Measurements from ENCODE around the gene NFKBIL1.

Gene NFKBIL1

DNA sequence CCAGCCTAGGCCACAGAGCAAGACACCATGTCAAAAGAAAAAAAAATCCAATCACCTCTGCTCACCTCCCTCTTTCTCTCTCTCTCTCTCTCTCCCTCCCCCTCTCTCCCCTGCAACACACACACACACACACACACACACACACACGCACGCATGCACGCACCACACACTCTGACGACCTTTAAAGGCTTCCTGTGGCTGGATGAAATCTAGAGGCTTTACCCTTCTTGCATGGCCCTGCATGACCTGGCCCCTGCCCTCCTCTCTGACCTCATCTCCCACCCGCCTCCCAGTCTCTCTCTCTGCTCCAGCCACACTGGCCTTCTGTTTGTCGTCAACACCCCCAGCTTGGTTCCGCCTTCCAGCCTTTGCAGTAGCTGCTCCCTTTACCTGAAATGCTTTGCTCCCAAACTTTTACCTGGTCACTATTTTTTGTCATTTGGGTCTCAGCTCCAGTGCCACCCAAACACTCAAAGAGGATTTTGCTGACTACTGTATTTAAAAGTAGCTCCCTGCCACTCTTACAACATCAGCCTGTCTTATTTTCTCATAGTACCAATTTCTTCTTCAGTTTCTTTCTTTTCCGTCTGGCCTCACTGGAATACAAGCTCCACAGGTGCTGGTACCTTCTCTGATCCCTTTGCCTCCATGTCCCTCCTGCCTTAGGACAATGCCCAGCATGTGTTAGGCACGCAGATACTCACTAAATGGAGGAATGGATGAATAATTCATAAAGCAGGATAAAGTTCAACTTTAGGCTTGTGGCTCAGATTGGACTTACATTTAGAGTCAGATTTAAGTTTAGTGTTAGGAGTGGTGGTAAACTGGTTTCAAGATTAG lies 20.3 kb downstream of the NFKBIL1 start:
- H3K4me1 Mint-ChIP-seq: peaks cover 86% of the 10 kb centered on the region
- H3K36me3 Mint-ChIP-seq (ENCODE audit: low read depth): peaks cover 20% of the 10 kb centered on the region
- no peaks in the 10 kb centered on the region for H3K27me3 Mint-ChIP-seq
- ATAC-seq: peak; percentile 14
- no peak for DNase-seq
- H3K4me3 Mint-ChIP-seq: peak overlapping the region; percentile 46
- peak overlapping the region; percentile 85 for H3K27ac Mint-ChIP-seq
- H3K9me3 Mint-ChIP-seq: no peaks in the 10 kb centered on the region

DNA sequence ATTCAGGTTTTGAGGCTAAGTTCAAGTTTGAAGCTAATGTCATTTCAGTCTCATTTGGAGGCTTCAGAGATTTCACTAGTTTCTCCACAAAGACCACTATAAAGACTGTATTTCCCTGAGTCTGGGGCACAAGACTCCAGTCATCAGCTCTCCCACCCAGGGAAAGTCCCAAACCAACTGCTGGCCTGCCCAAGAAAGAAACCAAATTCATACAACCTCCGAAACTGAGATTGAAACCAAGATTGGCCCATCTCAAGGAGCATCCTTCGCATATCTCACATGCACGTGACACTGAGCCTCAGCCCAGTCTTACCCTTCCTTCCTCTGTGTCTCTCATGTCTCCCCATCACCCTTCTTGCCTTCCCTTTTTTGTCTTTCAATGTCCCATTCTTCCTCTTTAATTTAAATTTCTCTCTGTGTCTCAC lies 21.1 kb downstream of the NFKBIL1 start:
- peak; percentile 69 for DNase-seq
- H3K36me3 Mint-ChIP-seq (ENCODE audit: low read depth): peaks cover 24% of the 10 kb centered on the region
- no peaks in the 10 kb centered on the region for H3K9me3 Mint-ChIP-seq
- peak overlapping the region; percentile 46 for H3K4me3 Mint-ChIP-seq
- no peaks in the 10 kb centered on the region for H3K27me3 Mint-ChIP-seq
- peak; percentile 66 for ATAC-seq
- H3K4me1 Mint-ChIP-seq: peaks cover 86% of the 10 kb centered on the region
- H3K27ac Mint-ChIP-seq: peak overlapping the region; percentile 85

DNA sequence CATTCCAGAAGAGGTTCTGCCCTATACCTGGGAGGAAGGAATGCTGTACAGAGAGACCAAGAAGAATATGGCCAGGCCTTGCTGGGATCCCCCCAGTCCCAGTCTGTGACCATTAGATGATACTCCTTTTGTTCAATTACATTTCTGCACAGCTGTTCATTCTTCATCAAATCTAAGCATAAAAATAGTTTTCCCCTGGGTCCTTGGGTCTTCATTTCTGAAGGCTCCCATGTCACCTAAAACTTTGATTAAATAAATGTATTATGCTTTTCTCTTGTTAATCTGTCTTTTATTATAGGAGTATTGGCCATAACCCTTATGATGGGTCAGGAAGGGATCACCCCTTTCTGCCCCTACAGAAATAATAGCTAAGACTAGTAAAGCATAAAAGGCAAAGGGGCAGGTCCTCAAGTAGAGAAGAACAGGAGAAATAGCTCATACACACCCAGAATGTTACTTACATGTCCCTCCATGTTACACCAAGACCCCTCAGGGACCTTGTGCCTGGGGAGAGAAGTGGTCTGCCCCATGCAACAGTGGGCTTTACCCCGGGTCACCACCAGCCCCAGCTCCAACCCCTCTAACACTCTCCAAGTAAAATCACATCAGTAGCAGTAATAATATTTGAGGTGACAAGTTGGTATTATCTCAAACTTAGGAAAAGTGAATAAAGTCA lies 22.6 kb downstream of the NFKBIL1 start:
- no peaks in the 10 kb centered on the region for H3K9me3 Mint-ChIP-seq
- peaks cover 90% of the 10 kb centered on the region for H3K4me1 Mint-ChIP-seq
- no peak for ATAC-seq
- no peaks in the 10 kb centered on the region for H3K27me3 Mint-ChIP-seq
- H3K36me3 Mint-ChIP-seq (ENCODE audit: low read depth): peaks cover 24% of the 10 kb centered on the region
- H3K4me3 Mint-ChIP-seq: peak overlapping the region; percentile 10
- peak overlapping the region; percentile 72 for H3K27ac Mint-ChIP-seq
- DNase-seq: no peak

DNA sequence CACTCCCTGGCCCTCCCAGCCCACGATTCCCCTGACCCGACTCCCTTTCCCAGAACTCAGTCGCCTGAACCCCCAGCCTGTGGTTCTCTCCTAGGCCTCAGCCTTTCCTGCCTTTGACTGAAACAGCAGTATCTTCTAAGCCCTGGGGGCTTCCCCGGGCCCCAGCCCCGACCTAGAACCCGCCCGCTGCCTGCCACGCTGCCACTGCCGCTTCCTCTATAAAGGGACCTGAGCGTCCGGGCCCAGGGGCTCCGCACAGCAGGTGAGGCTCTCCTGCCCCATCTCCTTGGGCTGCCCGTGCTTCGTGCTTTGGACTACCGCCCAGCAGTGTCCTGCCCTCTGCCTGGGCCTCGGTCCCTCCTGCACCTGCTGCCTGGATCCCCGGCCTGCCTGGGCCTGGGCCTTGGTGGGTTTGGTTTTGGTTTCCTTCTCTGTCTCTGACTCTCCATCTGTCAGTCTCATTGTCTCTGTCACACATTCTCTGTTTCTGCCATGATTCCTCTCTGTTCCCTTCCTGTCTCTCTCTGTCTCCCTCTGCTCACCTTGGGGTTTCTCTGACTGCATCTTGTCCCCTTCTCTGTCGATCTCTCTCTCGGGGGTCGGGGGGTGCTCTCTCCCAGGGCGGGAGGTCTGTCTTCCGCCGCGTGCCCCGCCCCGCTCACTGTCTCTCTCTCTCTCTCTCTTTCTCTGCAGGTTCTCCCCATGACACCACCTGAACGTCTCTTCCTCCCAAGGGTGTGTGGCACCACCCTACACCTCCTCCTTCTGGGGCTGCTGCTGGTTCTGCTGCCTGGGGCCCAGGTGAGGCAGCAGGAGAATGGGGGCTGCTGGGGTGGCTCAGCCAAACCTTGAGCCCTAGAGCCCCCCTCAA lies 24.9 kb downstream of the NFKBIL1 start, which contains the start of gene LTA:
Gene LTA, plus strand, starts transcription at position 249 of the 871 bp plus-strand sequence. Its CDS starts 454 bp downstream, at position 703.
- ATAC-seq: peak; percentile 49
- H3K9me3 Mint-ChIP-seq: no peaks in the 10 kb centered on the region
- peak within 1 kb of the TSS; percentile 97 for H3K27ac Mint-ChIP-seq
- H3K36me3 Mint-ChIP-seq (ENCODE audit: low read depth): peaks cover 37% of the 10 kb centered on the region
- peak; percentile 82 for DNase-seq
- peaks cover 94% of the 10 kb centered on the region for H3K4me1 Mint-ChIP-seq
- H3K27me3 Mint-ChIP-seq: no peaks in the 10 kb centered on the region
- H3K4me3 Mint-ChIP-seq: peak within 1 kb of the TSS; percentile 99

DNA sequence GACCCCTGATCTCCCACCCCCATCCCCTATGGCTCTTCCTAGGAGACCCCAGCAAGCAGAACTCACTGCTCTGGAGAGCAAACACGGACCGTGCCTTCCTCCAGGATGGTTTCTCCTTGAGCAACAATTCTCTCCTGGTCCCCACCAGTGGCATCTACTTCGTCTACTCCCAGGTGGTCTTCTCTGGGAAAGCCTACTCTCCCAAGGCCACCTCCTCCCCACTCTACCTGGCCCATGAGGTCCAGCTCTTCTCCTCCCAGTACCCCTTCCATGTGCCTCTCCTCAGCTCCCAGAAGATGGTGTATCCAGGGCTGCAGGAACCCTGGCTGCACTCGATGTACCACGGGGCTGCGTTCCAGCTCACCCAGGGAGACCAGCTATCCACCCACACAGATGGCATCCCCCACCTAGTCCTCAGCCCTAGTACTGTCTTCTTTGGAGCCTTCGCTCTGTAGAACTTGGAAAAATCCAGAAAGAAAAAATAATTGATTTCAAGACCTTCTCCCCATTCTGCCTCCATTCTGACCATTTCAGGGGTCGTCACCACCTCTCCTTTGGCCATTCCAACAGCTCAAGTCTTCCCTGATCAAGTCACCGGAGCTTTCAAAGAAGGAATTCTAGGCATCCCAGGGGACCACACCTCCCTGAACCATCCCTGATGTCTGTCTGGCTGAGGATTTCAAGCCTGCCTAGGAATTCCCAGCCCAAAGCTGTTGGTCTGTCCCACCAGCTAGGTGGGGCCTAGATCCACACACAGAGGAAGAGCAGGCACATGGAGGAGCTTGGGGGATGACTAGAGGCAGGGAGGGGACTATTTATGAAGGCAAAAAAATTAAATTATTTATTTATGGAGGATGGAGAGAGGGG lies 26.1 kb downstream of the NFKBIL1 start:
- Mint-ChIP-seq H3K27me3 (no peaks in the 10 kb centered on the region), H3K27ac (peak overlapping the region; percentile 97), H3K36me3 (ENCODE audit: low read depth) (peaks cover 47% of the 10 kb centered on the region), H3K9me3 (no peaks in the 10 kb centered on the region), H3K4me3 (peak overlapping the region; percentile 99), H3K4me1 (peaks cover 87% of the 10 kb centered on the region)
- no peak for DNase-seq
- ATAC-seq: no peak

DNA sequence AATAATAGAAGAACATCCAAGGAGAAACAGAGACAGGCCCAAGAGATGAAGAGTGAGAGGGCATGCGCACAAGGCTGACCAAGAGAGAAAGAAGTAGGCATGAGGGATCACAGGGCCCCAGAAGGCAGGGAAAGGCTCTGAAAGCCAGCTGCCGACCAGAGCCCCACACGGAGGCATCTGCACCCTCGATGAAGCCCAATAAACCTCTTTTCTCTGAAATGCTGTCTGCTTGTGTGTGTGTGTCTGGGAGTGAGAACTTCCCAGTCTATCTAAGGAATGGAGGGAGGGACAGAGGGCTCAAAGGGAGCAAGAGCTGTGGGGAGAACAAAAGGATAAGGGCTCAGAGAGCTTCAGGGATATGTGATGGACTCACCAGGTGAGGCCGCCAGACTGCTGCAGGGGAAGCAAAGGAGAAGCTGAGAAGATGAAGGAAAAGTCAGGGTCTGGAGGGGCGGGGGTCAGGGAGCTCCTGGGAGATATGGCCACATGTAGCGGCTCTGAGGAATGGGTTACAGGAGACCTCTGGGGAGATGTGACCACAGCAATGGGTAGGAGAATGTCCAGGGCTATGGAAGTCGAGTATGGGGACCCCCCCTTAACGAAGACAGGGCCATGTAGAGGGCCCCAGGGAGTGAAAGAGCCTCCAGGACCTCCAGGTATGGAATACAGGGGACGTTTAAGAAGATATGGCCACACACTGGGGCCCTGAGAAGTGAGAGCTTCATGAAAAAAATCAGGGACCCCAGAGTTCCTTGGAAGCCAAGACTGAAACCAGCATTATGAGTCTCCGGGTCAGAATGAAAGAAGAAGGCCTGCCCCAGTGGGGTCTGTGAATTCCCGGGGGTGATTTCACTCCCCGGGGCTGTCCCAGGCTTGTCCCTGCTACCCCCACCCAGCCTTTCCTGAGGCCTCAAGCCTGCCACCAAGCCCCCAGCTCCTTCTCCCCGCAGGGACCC lies 27.0 kb downstream of the NFKBIL1 start:
- Mint-ChIP-seq H3K36me3 (ENCODE audit: low read depth) (peaks cover 56% of the 10 kb centered on the region), H3K4me1 (peaks cover 87% of the 10 kb centered on the region), H3K27me3 (no peaks in the 10 kb centered on the region), H3K27ac (peak overlapping the region; percentile 97), H3K4me3 (peak overlapping the region; percentile 99), H3K9me3 (no peaks in the 10 kb centered on the region)
- DNase-seq (peak; percentile 62), ATAC-seq (no peak)

DNA sequence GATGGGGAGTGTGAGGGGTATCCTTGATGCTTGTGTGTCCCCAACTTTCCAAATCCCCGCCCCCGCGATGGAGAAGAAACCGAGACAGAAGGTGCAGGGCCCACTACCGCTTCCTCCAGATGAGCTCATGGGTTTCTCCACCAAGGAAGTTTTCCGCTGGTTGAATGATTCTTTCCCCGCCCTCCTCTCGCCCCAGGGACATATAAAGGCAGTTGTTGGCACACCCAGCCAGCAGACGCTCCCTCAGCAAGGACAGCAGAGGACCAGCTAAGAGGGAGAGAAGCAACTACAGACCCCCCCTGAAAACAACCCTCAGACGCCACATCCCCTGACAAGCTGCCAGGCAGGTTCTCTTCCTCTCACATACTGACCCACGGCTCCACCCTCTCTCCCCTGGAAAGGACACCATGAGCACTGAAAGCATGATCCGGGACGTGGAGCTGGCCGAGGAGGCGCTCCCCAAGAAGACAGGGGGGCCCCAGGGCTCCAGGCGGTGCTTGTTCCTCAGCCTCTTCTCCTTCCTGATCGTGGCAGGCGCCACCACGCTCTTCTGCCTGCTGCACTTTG lies 28.0 kb downstream of the NFKBIL1 start, which contains the start of gene TNF:
Gene TNF, plus strand, starts transcription at position 231 of the 567 bp plus-strand sequence. Its CDS starts 177 bp downstream, at position 408.
- ATAC-seq (peak; percentile 13), DNase-seq (peak; percentile 84)
- peaks cover 87% of the 10 kb centered on the region for H3K4me1 Mint-ChIP-seq
- peaks cover 57% of the 10 kb centered on the region for H3K36me3 Mint-ChIP-seq (ENCODE audit: low read depth)
- H3K27me3 Mint-ChIP-seq: no peaks in the 10 kb centered on the region
- H3K4me3 Mint-ChIP-seq: peak within 1 kb of the TSS; percentile 99
- H3K9me3 Mint-ChIP-seq: no peaks in the 10 kb centered on the region
- H3K27ac Mint-ChIP-seq: peak within 1 kb of the TSS; percentile 97

DNA sequence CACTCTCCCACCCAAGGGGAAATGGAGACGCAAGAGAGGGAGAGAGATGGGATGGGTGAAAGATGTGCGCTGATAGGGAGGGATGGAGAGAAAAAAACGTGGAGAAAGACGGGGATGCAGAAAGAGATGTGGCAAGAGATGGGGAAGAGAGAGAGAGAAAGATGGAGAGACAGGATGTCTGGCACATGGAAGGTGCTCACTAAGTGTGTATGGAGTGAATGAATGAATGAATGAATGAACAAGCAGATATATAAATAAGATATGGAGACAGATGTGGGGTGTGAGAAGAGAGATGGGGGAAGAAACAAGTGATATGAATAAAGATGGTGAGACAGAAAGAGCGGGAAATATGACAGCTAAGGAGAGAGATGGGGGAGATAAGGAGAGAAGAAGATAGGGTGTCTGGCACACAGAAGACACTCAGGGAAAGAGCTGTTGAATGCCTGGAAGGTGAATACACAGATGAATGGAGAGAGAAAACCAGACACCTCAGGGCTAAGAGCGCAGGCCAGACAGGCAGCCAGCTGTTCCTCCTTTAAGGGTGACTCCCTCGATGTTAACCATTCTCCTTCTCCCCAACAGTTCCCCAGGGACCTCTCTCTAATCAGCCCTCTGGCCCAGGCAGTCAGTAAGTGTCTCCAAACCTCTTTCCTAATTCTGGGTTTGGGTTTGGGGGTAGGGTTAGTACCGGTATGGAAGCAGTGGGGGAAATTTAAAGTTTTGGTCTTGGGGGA lies 28.7 kb downstream of the NFKBIL1 start:
- DNase-seq (no peak), ATAC-seq (no peak)

DNA sequence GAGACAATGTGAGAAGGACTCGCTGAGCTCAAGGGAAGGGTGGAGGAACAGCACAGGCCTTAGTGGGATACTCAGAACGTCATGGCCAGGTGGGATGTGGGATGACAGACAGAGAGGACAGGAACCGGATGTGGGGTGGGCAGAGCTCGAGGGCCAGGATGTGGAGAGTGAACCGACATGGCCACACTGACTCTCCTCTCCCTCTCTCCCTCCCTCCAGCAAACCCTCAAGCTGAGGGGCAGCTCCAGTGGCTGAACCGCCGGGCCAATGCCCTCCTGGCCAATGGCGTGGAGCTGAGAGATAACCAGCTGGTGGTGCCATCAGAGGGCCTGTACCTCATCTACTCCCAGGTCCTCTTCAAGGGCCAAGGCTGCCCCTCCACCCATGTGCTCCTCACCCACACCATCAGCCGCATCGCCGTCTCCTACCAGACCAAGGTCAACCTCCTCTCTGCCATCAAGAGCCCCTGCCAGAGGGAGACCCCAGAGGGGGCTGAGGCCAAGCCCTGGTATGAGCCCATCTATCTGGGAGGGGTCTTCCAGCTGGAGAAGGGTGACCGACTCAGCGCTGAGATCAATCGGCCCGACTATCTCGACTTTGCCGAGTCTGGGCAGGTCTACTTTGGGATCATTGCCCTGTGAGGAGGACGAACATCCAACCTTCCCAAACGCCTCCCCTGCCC lies 29.6 kb downstream of the NFKBIL1 start:
- peaks cover 66% of the 10 kb centered on the region for H3K36me3 Mint-ChIP-seq (ENCODE audit: low read depth)
- peak overlapping the region; percentile 97 for H3K27ac Mint-ChIP-seq
- peak overlapping the region; percentile 99 for H3K4me3 Mint-ChIP-seq
- DNase-seq (no peak), ATAC-seq (no peak)
- no peaks in the 10 kb centered on the region for H3K9me3 Mint-ChIP-seq
- no peaks in the 10 kb centered on the region for H3K27me3 Mint-ChIP-seq
- peaks cover 78% of the 10 kb centered on the region for H3K4me1 Mint-ChIP-seq

More for the DNA sequence above, 28.7 kb downstream of the NFKBIL1 start:
- Mint-ChIP-seq H3K36me3 (ENCODE audit: low read depth) (peaks cover 61% of the 10 kb centered on the region), H3K4me1 (peaks cover 82% of the 10 kb centered on the region), H3K4me3 (peak overlapping the region; percentile 99), H3K9me3 (no peaks in the 10 kb centered on the region), H3K27ac (peak overlapping the region; percentile 97), H3K27me3 (no peaks in the 10 kb centered on the region)

DNA sequence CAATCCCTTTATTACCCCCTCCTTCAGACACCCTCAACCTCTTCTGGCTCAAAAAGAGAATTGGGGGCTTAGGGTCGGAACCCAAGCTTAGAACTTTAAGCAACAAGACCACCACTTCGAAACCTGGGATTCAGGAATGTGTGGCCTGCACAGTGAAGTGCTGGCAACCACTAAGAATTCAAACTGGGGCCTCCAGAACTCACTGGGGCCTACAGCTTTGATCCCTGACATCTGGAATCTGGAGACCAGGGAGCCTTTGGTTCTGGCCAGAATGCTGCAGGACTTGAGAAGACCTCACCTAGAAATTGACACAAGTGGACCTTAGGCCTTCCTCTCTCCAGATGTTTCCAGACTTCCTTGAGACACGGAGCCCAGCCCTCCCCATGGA lies 30.2 kb downstream of the NFKBIL1 start:
- H3K4me3 Mint-ChIP-seq: peak overlapping the region; percentile 99
- H3K36me3 Mint-ChIP-seq (ENCODE audit: low read depth): peaks cover 64% of the 10 kb centered on the region
- H3K27me3 Mint-ChIP-seq: no peaks in the 10 kb centered on the region
- H3K9me3 Mint-ChIP-seq: no peaks in the 10 kb centered on the region
- H3K27ac Mint-ChIP-seq: peak overlapping the region; percentile 97
- H3K4me1 Mint-ChIP-seq: peaks cover 80% of the 10 kb centered on the region
- DNase-seq (no peak), ATAC-seq (no peak)

Data from activated naive CD8-positive, alpha-beta T cell treated with anti-CD3 and anti-CD28 coated beads, Interleukin-2, amount 50 U/mL, for 24 hours (primary cell).